ENCODE measurements around the gene SND1.

DNA sequence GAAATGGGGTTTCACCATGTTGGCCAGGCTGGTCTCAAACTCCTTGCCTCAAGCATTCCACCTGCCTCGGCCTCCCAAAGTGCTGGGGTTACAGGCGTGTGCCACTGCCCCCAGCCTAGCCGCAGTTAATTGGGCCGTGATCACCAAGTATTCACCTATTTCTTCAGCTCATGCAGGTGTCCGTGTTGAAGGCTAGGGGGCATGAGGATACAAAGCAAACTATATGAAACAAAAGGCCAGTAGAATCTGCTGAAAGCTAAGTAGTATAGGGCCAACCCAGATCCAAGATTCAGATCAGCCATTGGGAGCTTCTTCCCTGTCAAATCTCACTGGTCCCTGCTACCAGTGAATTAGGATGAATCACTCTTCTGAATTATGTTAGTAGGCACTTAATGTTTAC is 305.9 kb downstream of the SND1 start:
- TF ChIP-seq EZH2 (optimal IDR thresholded peaks at IDR 0.05; ENCODE audit: low read depth, low read length) = no peak
- TF ChIP-seq, protein P1, sequence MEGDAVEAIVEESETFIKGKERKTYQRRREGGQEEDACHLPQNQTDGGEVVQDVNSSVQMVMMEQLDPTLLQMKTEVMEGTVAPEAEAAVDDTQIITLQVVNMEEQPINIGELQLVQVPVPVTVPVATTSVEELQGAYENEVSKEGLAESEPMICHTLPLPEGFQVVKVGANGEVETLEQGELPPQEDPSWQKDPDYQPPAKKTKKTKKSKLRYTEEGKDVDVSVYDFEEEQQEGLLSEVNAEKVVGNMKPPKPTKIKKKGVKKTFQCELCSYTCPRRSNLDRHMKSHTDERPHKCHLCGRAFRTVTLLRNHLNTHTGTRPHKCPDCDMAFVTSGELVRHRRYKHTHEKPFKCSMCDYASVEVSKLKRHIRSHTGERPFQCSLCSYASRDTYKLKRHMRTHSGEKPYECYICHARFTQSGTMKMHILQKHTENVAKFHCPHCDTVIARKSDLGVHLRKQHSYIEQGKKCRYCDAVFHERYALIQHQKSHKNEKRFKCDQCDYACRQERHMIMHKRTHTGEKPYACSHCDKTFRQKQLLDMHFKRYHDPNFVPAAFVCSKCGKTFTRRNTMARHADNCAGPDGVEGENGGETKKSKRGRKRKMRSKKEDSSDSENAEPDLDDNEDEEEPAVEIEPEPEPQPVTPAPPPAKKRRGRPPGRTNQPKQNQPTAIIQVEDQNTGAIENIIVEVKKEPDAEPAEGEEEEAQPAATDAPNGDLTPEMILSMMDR (IDR thresholded peaks at IDR 0.05; ENCODE audit: low read length) = no peak

Data from MM.1S (cell line).